ENCODE measurements around the gene KCNMA1. TPM values are rescaled to one million over a fixed set of nuclear protein-coding genes. Genes with fewer than 3 reads are reported as not detected.

The KCNMA1 gene
- polyA plus RNA-seq, 1 donor from 2014 or later: 60.8 TPM

- no peaks in the 10 kb centered on the region for H4K20me1 ChIP-seq (ENCODE audit: insufficient read depth)
- H3K9me3 ChIP-seq (ENCODE audit: low read length): no peaks in the 10 kb centered on the region
- TF ChIP-seq TAF1 (IDR thresholded peaks at IDR 0.05; ENCODE audit: low read depth): no peak
- TF ChIP-seq POLR2AphosphoS5 (IDR thresholded peaks at IDR 0.05): no peak
- TF ChIP-seq RAD21 (conservative IDR thresholded peaks at IDR 0.05): no peak
- no peak for TF ChIP-seq EP300 (conservative IDR thresholded peaks at IDR 0.05; ENCODE audit: poor library complexity, severe bottlenecking)
- no peak for TF ChIP-seq CTCF (IDR thresholded peaks at IDR 0.05; ENCODE audit: poor library complexity, severe bottlenecking)
- no peak for TF ChIP-seq REST (IDR thresholded peaks at IDR 0.05; ENCODE audit: borderline replicate concordance)
- no peak for TF ChIP-seq SMC3 (conservative IDR thresholded peaks at IDR 0.05; ENCODE audit: poor library complexity)
- TF ChIP-seq EZH2 (IDR thresholded peaks at IDR 0.05; ENCODE audit: borderline replicate concordance, insufficient read depth, low read length, poor library complexity, severe bottlenecking): no peak
- no peak for TF ChIP-seq MXI1 (conservative IDR thresholded peaks at IDR 0.05; ENCODE audit: poor library complexity, severe bottlenecking)
- H3K4me2 ChIP-seq (ENCODE audit: low read length): no peak overlapping the region
- H3K27ac ChIP-seq (ENCODE audit: low read length): no peak overlapping the region
- no peak overlapping the region for H2AFZ ChIP-seq (ENCODE audit: low read depth, low read length)
- H3K79me2 ChIP-seq (replicated peaks; ENCODE audit: insufficient read depth, low read length): no peaks in the 10 kb centered on the region
- H3K4me3 ChIP-seq (ENCODE audit: low read length): no peak overlapping the region
- H3K9me2 ChIP-seq (ENCODE audit: insufficient read depth, low read length): no peaks in the 10 kb centered on the region
- no peak overlapping the region for H3K9ac ChIP-seq (ENCODE audit: low read length)
- H3F3A ChIP-seq (ENCODE audit: insufficient read depth, low read length, poor library complexity, severe bottlenecking): no peaks in the 10 kb centered on the region
- no peaks in the 10 kb centered on the region for H3K36me3 ChIP-seq (ENCODE audit: insufficient read depth, low read length)
- no peaks in the 10 kb centered on the region for H3K27me3 ChIP-seq (ENCODE audit: insufficient read depth, low read depth, low read length)
Measured at GRCh38 chr10:77562742-77563141, 74.9 kb downstream of the KCNMA1 start.

- Histone ChIP-seq H3K9me2 (ENCODE audit: insufficient read depth, low read length) (no peaks in the 10 kb centered on the region), H3K9ac (ENCODE audit: low read length) (no peak overlapping the region), H3F3A (ENCODE audit: insufficient read depth, low read length, poor library complexity, severe bottlenecking) (no peaks in the 10 kb centered on the region), H3K36me3 (ENCODE audit: insufficient read depth, low read length) (no peaks in the 10 kb centered on the region), H3K79me2 (replicated peaks; ENCODE audit: insufficient read depth, low read length) (no peaks in the 10 kb centered on the region), H4K20me1 (ENCODE audit: insufficient read depth) (no peaks in the 10 kb centered on the region), H3K9me3 (ENCODE audit: low read length) (no peaks in the 10 kb centered on the region), H3K27me3 (ENCODE audit: insufficient read depth, low read depth, low read length) (no peaks in the 10 kb centered on the region), H2AFZ (ENCODE audit: low read depth, low read length) (no peak overlapping the region), H3K4me3 (ENCODE audit: low read length) (no peak overlapping the region), H3K27ac (ENCODE audit: low read length) (no peak overlapping the region), H3K4me2 (ENCODE audit: low read length) (no peak overlapping the region)
- no peak for TF ChIP-seq TAF1 (IDR thresholded peaks at IDR 0.05; ENCODE audit: low read depth)
- no peak for TF ChIP-seq REST (IDR thresholded peaks at IDR 0.05; ENCODE audit: borderline replicate concordance)
- no peak for TF ChIP-seq EZH2 (IDR thresholded peaks at IDR 0.05; ENCODE audit: borderline replicate concordance, insufficient read depth, low read length, poor library complexity, severe bottlenecking)
- no peak for TF ChIP-seq RAD21 (conservative IDR thresholded peaks at IDR 0.05)
- no peak for TF ChIP-seq MXI1 (conservative IDR thresholded peaks at IDR 0.05; ENCODE audit: poor library complexity, severe bottlenecking)
- TF ChIP-seq CTCF (IDR thresholded peaks at IDR 0.05; ENCODE audit: poor library complexity, severe bottlenecking): no peak
- no peak for TF ChIP-seq EP300 (conservative IDR thresholded peaks at IDR 0.05; ENCODE audit: poor library complexity, severe bottlenecking)
- TF ChIP-seq SMC3 (conservative IDR thresholded peaks at IDR 0.05; ENCODE audit: poor library complexity): no peak
- no peak for TF ChIP-seq POLR2AphosphoS5 (IDR thresholded peaks at IDR 0.05)
Measured at GRCh38 chr10:77561991-77562390, 75.6 kb downstream of the KCNMA1 start.

All from neural cell (in vitro differentiated cells).